Large intestine (tissue), 3 donors: Measurements from ENCODE around the gene CNIH3. TPM values are rescaled to one million over a fixed set of nuclear protein-coding genes. Genes with fewer than 3 reads are reported as not detected.

ENCODE experiments used
- DNase-seq, 2 donors: peaks; one replicate each; pipeline versions ENCODE4 v3.0.0 to v3.0.0-alpha.2; 2013
- H3K27ac ChIP-seq: one replicate; pipeline ENCODE4 v1.5.1; 2013; ENCODE audit warnings: low read length
- H3K27me3 ChIP-seq: 2 replicates; pipeline ENCODE4 v1.6.1; 2013; ENCODE audit warnings: low read length; ENCODE audit not compliant: control insufficient read depth, insufficient read depth
- H3K36me3 ChIP-seq: 2 replicates; pipeline ENCODE4 v1.6.1; 2013; ENCODE audit warnings: low read length; ENCODE audit not compliant: control insufficient read depth, insufficient read depth
- H3K4me1 ChIP-seq: one replicate; pipeline ENCODE4 v1.6.1; 2013; ENCODE audit warnings: low read length; ENCODE audit not compliant: control insufficient read depth, insufficient read depth
- H3K4me3 ChIP-seq: one replicate; pipeline ENCODE4 v1.5.1; 2013; ENCODE audit warnings: low read length
- H3K9me3 ChIP-seq: one replicate; pipeline ENCODE4 v1.6.1; 2013; ENCODE audit warnings: mild to moderate bottlenecking, low read depth, low read length, moderate library complexity; ENCODE audit not compliant: control insufficient read depth
- WGBS: methylation state at CpG from one replicate; pipeline ENCODE4 v1.1.5; 2013; ENCODE audit warnings: low lambda C conversion rate; ENCODE audit not compliant: insufficient coverage; 5-methylcytosine and 5-hydroxymethylcytosine counted together
- polyA plus RNA-seq: library from polyadenylated mRNA; unstranded; fragments of 120-200 nt; gene quantifications from one replicate; pipeline ENCODE4 v1.2.1, GENCODE V29; 2013

The CNIH3 gene
- polyA plus RNA-seq, 1 donor: 2.1 TPM

GRCh38 chr1:224751624-224752311, 135.7 kb downstream of the CNIH3 start:
- no peaks in the 10 kb centered on the region for H3K9me3 ChIP-seq
- H3K27ac ChIP-seq: no peak overlapping the region
- DNase-seq: no peak
- no peaks in the 10 kb centered on the region for H3K4me1 ChIP-seq
- H3K27me3 ChIP-seq: peaks cover 3% of the 10 kb centered on the region
- no peak overlapping the region for H3K4me3 ChIP-seq
- WGBS: 90% methylated on average over 2 of the region's 6 CpGs
- no peaks in the 10 kb centered on the region for H3K36me3 ChIP-seq

- no peak overlapping the region for H3K27ac ChIP-seq
- no peaks in the 10 kb centered on the region for H3K9me3 ChIP-seq
- no peak overlapping the region for H3K4me3 ChIP-seq
- peaks cover 3% of the 10 kb centered on the region for H3K27me3 ChIP-seq
- H3K4me1 ChIP-seq: no peaks in the 10 kb centered on the region
- H3K36me3 ChIP-seq: no peaks in the 10 kb centered on the region
- no CpG with 5 or more reads among the region's 1 CpG for WGBS
- DNase-seq: no peak
Observed at GRCh38 chr1:224753491-224753890, 137.4 kb downstream of the CNIH3 start.

DNA sequence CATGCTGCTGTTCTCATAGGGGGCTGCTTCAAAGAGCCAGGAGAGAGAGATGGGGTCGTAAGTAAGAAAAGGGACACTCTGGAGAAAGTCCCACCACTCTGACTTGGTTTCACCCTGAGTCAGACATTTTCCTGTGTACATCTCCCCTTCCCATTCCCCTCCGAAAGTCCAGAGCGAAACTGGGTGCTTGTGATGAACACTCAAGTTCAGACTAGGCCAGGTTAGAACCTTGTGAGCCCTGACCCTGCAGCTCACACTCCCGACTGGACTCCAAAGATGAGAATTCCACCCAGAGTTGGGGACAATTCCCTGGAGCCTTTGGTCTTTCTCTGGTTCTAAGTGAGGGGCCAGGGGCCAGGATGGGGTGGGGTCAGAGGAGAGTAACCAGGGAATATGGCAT, 139.5 kb downstream of the CNIH3 start:
- Histone ChIP-seq H3K4me3 (no peak overlapping the region), H3K4me1 (no peaks in the 10 kb centered on the region), H3K27me3 (peaks cover 3% of the 10 kb centered on the region), H3K9me3 (no peaks in the 10 kb centered on the region), H3K27ac (no peak overlapping the region), H3K36me3 (no peaks in the 10 kb centered on the region)
- no peak for DNase-seq
- no CpG with 5 or more reads among the region's 4 CpGs for WGBS

DNA sequence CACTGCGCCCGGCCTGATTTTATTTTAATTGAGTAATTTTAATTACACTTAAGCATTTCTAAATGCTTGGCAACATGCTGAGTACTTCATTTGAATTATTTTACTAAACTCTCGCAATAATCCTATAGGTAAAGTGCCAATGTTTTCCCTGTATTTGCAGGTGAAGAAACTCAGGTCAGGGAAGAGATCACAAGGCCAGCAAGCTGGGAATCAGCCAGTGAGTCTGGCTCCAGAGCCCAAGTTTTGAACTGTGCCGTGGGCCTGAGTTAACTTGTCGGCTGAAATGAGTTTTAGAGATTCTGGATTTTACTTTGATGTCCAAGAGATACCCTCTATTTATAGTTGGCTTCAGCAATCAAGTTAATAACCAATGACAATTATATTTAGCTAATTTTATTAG, 141.4 kb downstream of the CNIH3 start:
- WGBS: 100% methylated on average over 1 of the region's 5 CpGs
- Histone ChIP-seq H3K9me3 (no peaks in the 10 kb centered on the region), H3K27me3 (peaks cover 3% of the 10 kb centered on the region), H3K36me3 (no peaks in the 10 kb centered on the region), H3K4me1 (no peaks in the 10 kb centered on the region), H3K27ac (no peak overlapping the region), H3K4me3 (no peak overlapping the region)
- no peak for DNase-seq

GRCh38 chr1:224759135-224759534, 143.0 kb downstream of the CNIH3 start:
- Histone ChIP-seq H3K27ac (no peak overlapping the region), H3K4me3 (no peak overlapping the region), H3K9me3 (no peaks in the 10 kb centered on the region), H3K27me3 (peaks cover 3% of the 10 kb centered on the region), H3K4me1 (no peaks in the 10 kb centered on the region), H3K36me3 (no peaks in the 10 kb centered on the region)
- DNase-seq: no peak
- WGBS: 100% methylated on average over 1 of the region's 1 CpG

- no peak for DNase-seq
- no peaks in the 10 kb centered on the region for H3K4me1 ChIP-seq
Observed at GRCh38 chr1:224759681-224760091, 143.6 kb downstream of the CNIH3 start.

DNA sequence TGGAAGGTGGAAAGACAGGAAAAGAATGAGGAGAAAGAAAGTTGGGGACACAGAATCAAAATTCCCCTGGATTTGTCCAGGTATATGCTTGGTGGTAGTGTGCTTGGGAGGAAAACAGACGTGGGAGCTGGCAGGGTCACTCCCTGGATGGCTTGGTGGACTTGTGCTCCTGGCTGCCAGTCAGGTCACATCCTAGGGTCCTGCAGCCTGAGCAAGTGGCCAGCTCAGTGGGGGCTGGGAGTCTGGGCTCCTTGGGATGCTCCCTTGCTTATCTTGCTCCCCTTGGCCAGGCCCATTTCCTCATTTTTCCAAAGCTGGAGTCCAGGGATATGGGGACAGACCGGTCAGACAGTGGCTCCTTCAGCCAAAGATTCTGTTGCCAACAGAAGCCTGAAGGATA, 144.0 kb downstream of the CNIH3 start:
- H3K27ac ChIP-seq: no peak overlapping the region
- H3K4me3 ChIP-seq: no peak overlapping the region
- H3K4me1 ChIP-seq: no peaks in the 10 kb centered on the region
- H3K9me3 ChIP-seq: no peaks in the 10 kb centered on the region
- H3K36me3 ChIP-seq: no peaks in the 10 kb centered on the region
- no peak for DNase-seq
- peaks cover 3% of the 10 kb centered on the region for H3K27me3 ChIP-seq
- no CpG with 5 or more reads among the region's 2 CpGs for WGBS

More at GRCh38 chr1:224759681-224760091, 143.6 kb downstream of the CNIH3 start:
- Histone ChIP-seq H3K27me3 (peaks cover 3% of the 10 kb centered on the region), H3K9me3 (no peaks in the 10 kb centered on the region), H3K27ac (no peak overlapping the region), H3K4me3 (no peak overlapping the region), H3K36me3 (no peaks in the 10 kb centered on the region)

- DNase-seq: no peak
- no peaks in the 10 kb centered on the region for H3K9me3 ChIP-seq
- WGBS: 100% methylated on average over 1 of the region's 1 CpG
- no peaks in the 10 kb centered on the region for H3K36me3 ChIP-seq
- no peak overlapping the region for H3K4me3 ChIP-seq
- no peak overlapping the region for H3K27ac ChIP-seq
- H3K27me3 ChIP-seq: peaks cover 3% of the 10 kb centered on the region
- H3K4me1 ChIP-seq: no peaks in the 10 kb centered on the region
Observed at GRCh38 chr1:224761245-224761644, 145.1 kb downstream of the CNIH3 start.

DNA sequence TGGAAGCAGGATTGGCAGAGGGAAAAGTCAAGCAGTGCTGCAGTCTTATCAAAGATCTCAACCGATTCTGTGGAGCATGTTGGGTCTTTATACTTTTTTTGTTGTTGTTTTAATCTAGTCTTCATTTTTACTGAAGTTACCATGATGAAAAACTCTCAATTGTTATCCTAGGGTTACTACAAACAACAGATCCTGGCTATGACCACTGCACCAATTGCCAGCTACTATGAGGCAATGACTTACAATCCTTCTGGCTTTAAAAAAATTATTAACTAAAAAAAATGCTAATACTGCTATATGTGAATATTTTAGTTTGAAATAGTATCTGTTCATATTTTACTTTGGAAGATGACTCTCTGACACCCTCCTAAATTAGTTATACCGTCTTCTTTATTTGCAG, 145.9 kb downstream of the CNIH3 start:
- Histone ChIP-seq H3K4me3 (no peak overlapping the region), H3K9me3 (no peaks in the 10 kb centered on the region), H3K36me3 (no peaks in the 10 kb centered on the region), H3K27ac (no peak overlapping the region), H3K4me1 (no peaks in the 10 kb centered on the region), H3K27me3 (peaks cover 4% of the 10 kb centered on the region)
- no peak for DNase-seq
- 90% methylated on average over 2 of the region's 2 CpGs for WGBS

GRCh38 chr1:224762701-224763100, 146.6 kb downstream of the CNIH3 start:
- no peak for DNase-seq
- Histone ChIP-seq H3K27me3 (peaks cover 4% of the 10 kb centered on the region), H3K9me3 (no peaks in the 10 kb centered on the region), H3K27ac (no peak overlapping the region), H3K4me3 (no peak overlapping the region), H3K36me3 (no peaks in the 10 kb centered on the region), H3K4me1 (no peaks in the 10 kb centered on the region)
- no CpG with 5 or more reads among the region's 3 CpGs for WGBS

GRCh38 chr1:224763126-224763775, 147.1 kb downstream of the CNIH3 start:
- H3K4me3 ChIP-seq: no peak overlapping the region
- H3K27me3 ChIP-seq: peaks cover 4% of the 10 kb centered on the region
- WGBS: no CpG with 5 or more reads among the region's 5 CpGs
- DNase-seq: no peak
- no peak overlapping the region for H3K27ac ChIP-seq
- no peaks in the 10 kb centered on the region for H3K36me3 ChIP-seq
- H3K9me3 ChIP-seq: no peaks in the 10 kb centered on the region
- no peaks in the 10 kb centered on the region for H3K4me1 ChIP-seq
